T-cell (primary cell): ENCODE data around the gene LPAR5. TPM values are rescaled to one million over a fixed set of nuclear protein-coding genes. Genes with fewer than 3 reads are reported as not detected.

ENCODE experiments used
- ATAC-seq, 4 experiments: fragments of 200-7000 bp in 3 of 4; fragments of 150-1000 bp in 1 of 4; cut with Tn5 transposase; replicated peaks in 1 of 4; 1 replicate in 3 of 4; 2 replicates in 1 of 4; pipeline ENCODE4 v1.10.0; 2021; ENCODE audit warnings: moderate library complexity in 3 of 4, mild to moderate bottlenecking in 2 of 4, moderate number of reproducible peaks in 1 of 4
- CTCF ChIA-PET, 2 donors: fragments of 300-600 bp; sonication (Branson Sonifier 250); formaldehyde crosslinking; loops; one replicate each; lab custom pipeline; 2022; ENCODE audit warnings: antibody characterized with exemption in 2 of 2; lab: Charles Lee
- POLR2A ChIA-PET, 2 donors: fragments of 300-600 bp; sonication (Branson Sonifier 250); formaldehyde crosslinking; loops; one replicate each; lab custom pipeline; 2022; ENCODE audit warnings: antibody characterized with exemption in 2 of 2; lab: Charles Lee
- DNase-seq, 35 experiments: peaks; one replicate each; pipeline versions ENCODE4 v3.0.0 to v3.0.0-alpha.2; 2013 to 2023
- H3K27ac ChIP-seq: one replicate; pipeline ENCODE4 v1.5.1; 2013; ENCODE audit warnings: low read length
- H3K27me3 ChIP-seq, 2 experiments: replicated peaks in 1 of 2; 1 replicate in 1 of 2; 2 replicates in 1 of 2; pipeline versions ENCODE4 v1.6.1 to v1.7.0; 2013; ENCODE audit warnings: low read length in 1 of 2, mixed read lengths in 1 of 2; ENCODE audit not compliant: control insufficient read depth in 2 of 2, insufficient read depth in 2 of 2; ENCODE audit errors: extremely low read depth in 1 of 2
- H3K36me3 ChIP-seq, 2 donors: 1 replicate in 1 of 2; 2 replicates in 1 of 2; pipeline versions ENCODE4 v1.6.1 to v1.7.0; 2013; ENCODE audit warnings: low read length in 1 of 2; ENCODE audit not compliant: control insufficient read depth in 2 of 2, insufficient read depth in 1 of 2; ENCODE audit errors: extremely low read depth in 1 of 2
- H3K4me1 ChIP-seq, 2 experiments: 1 replicate in 1 of 2; 2 replicates in 1 of 2; pipeline versions ENCODE4 v1.6.1 to v1.7.0; 2013; ENCODE audit warnings: low read length in 2 of 2, mixed read lengths in 1 of 2; ENCODE audit not compliant: insufficient read depth in 2 of 2, control insufficient read depth in 1 of 2; ENCODE audit errors: extremely low read depth in 1 of 2
- H3K4me3 ChIP-seq, 2 donors: 1 replicate in 1 of 2; 2 replicates in 1 of 2; pipeline versions ENCODE4 v1.5.1 to v1.7.0; 2013; ENCODE audit warnings: mild to moderate bottlenecking in 2 of 2, low read length in 1 of 2, moderate library complexity in 1 of 2; ENCODE audit not compliant: control insufficient read depth in 1 of 2; ENCODE audit errors: extremely low read depth in 1 of 2
- H3K9me3 ChIP-seq: 2 replicates; pipeline ENCODE4 v1.7.0; 2013
- H3K27ac Mint-ChIP-seq, 2 donors: one replicate each; pipeline ENCODE4 v1.8.0; 2020 to 2021; ENCODE audit warnings: mild to moderate bottlenecking in 2 of 2, mixed read lengths in 2 of 2
- H3K27me3 Mint-ChIP-seq, 2 donors: one replicate each; pipeline ENCODE4 v1.8.0; 2021 to 2022; ENCODE audit warnings: mixed read lengths in 2 of 2
- H3K36me3 Mint-ChIP-seq: one replicate; pipeline ENCODE4 v1.8.0; 2021; ENCODE audit warnings: mixed read lengths
- H3K4me1 Mint-ChIP-seq, 3 donors: one replicate each; pipeline ENCODE4 v1.8.0; 2020 to 2022; ENCODE audit warnings: mixed read lengths in 3 of 3, mild to moderate bottlenecking in 1 of 3
- H3K4me3 Mint-ChIP-seq, 3 donors: one replicate each; pipeline ENCODE4 v1.8.0; 2020 to 2022; ENCODE audit warnings: mild to moderate bottlenecking in 3 of 3, mixed read lengths in 3 of 3, moderate library complexity in 3 of 3
- H3K9me3 Mint-ChIP-seq, 3 donors: one replicate each; pipeline ENCODE4 v1.8.0; 2020 to 2022; ENCODE audit warnings: mixed read lengths in 3 of 3
- WGBS: methylation state at CpG from one replicate; pipeline ENCODE4 v1.1.5; 2013; ENCODE audit warnings: missing lambda C conversion rate; ENCODE audit not compliant: insufficient coverage; 5-methylcytosine and 5-hydroxymethylcytosine counted together
- total RNA-seq, 35 experiments: library from RNA in 6 of 35; stranded (reverse) in 6 of 35; fragments of 120-200 nt in 1 of 35; gene quantifications; one replicate each; pipeline versions ENCODE4 v1.2.1 to v1.2.4 and lab custom pipeline; 2013 to 2026

LPAR5 gene
- total RNA-seq, 5 donors from 2014 or later (not counting 1 experiment from before 2014, with no cell fraction given) = 5.8 to 16.0 (median 14.9) TPM

GRCh38 chr12:6650832-6651231, 15.1 kb upstream of the LPAR5 start:
- POLR2A ChIA-PET = no interaction called here
- Histone ChIP-seq H3K36me3 (peaks cover 12 to 58% of the 10 kb centered on the region in 2 donors), H3K4me3 (no peak overlapping the region), H3K27ac (no peak overlapping the region), H3K9me3 (no peaks in the 10 kb centered on the region), H3K27me3 (peaks cover 0 to 10% of the 10 kb centered on the region in 2 experiments), H3K4me1 (peaks cover 0 to 13% of the 10 kb centered on the region in 2 experiments)
- H3K9me3 Mint-ChIP-seq = no peaks in the 10 kb centered on the region
- ATAC-seq (no peak), DNase-seq (no peak)
- peaks cover 50% of the 10 kb centered on the region for H3K36me3 Mint-ChIP-seq
- no peaks in the 10 kb centered on the region for H3K27me3 Mint-ChIP-seq
- H3K27ac Mint-ChIP-seq = no peak overlapping the region
- CTCF ChIA-PET = no interaction called here
- WGBS = no CpG with 5 or more reads among the region's 8 CpGs
- H3K4me3 Mint-ChIP-seq = no peak overlapping the region
- H3K4me1 Mint-ChIP-seq = peaks cover 10 to 22% (median 10%) of the 10 kb centered on the region in 3 donors

- Mint-ChIP-seq H3K36me3 (peaks cover 41% of the 10 kb centered on the region), H3K9me3 (peaks cover 0 to 14% (median 4%) of the 10 kb centered on the region in 3 donors), H3K4me3 (peak within 1 kb of the TSS; percentile 63 to 83 (median 64)), H3K27ac (peak within 1 kb of the TSS; percentile 4 to 49), H3K27me3 (no peaks in the 10 kb centered on the region), H3K4me1 (peaks cover 10 to 25% (median 16%) of the 10 kb centered on the region in 3 donors)
- CTCF ChIA-PET = no interaction called here
- POLR2A ChIA-PET = no interaction called here
- peak in 9 of 35 experiments; percentile 7 to 47 (median 18) for DNase-seq
- H3K27me3 ChIP-seq = peaks cover 0 to 10% of the 10 kb centered on the region in 2 experiments
- WGBS = 10% methylated on average over 34 of the region's 38 CpGs
- peaks cover 3% of the 10 kb centered on the region for H3K9me3 ChIP-seq
- H3K36me3 ChIP-seq = peaks cover 6 to 28% of the 10 kb centered on the region in 2 donors
- peak within 1 kb of the TSS; percentile 34 to 42 for H3K4me3 ChIP-seq
- peaks cover 0 to 13% of the 10 kb centered on the region in 2 experiments for H3K4me1 ChIP-seq
- peak; percentile 52 to 85 (median 79) for ATAC-seq
- H3K27ac ChIP-seq = no peak within 1 kb of the TSS
Observed at GRCh38 chr12:6647083-6647604, 11.4 kb upstream of the LPAR5 start, which contains the start of gene ACRBP. Gene ACRBP (minus strand): TSS chr12:6647432. CDS start chr12:6647366, 66 bp downstream.

GRCh38 chr12:6646276-6647082, 10.7 kb upstream of the LPAR5 start:
- Mint-ChIP-seq H3K4me3 (peak overlapping the region; percentile 63 to 83 (median 64)), H3K4me1 (peaks cover 10 to 25% (median 16%) of the 10 kb centered on the region in 3 donors), H3K9me3 (peaks cover 0 to 14% (median 4%) of the 10 kb centered on the region in 3 donors), H3K27me3 (no peaks in the 10 kb centered on the region), H3K36me3 (peaks cover 37% of the 10 kb centered on the region), H3K27ac (peak overlapping the region; percentile 4 to 49)
- Histone ChIP-seq H3K4me1 (peaks cover 0 to 13% of the 10 kb centered on the region in 2 experiments), H3K27ac (no peak overlapping the region), H3K27me3 (peaks cover 0 to 10% of the 10 kb centered on the region in 2 experiments), H3K4me3 (peak overlapping the region in 1 of 2 donors; percentile 34), H3K9me3 (peaks cover 3% of the 10 kb centered on the region), H3K36me3 (peaks cover 6 to 23% of the 10 kb centered on the region in 2 donors)
- CTCF ChIA-PET = interaction anchor here in 1 of 2 donors (0.7 kb wide), 1 partner anchor 326 kb away, joined by 5 read pairs; no protein-coding TSS in a partner anchor
- DNase-seq (no peak), ATAC-seq (peak in 2 of 4 experiments; percentile 20 to 28)
- WGBS = 82% methylated on average over 26 of the region's 28 CpGs
- POLR2A ChIA-PET = no interaction called here

- Mint-ChIP-seq H3K27me3 (no peaks in the 10 kb centered on the region), H3K4me3 (no peak overlapping the region), H3K9me3 (peaks cover 0 to 14% (median 4%) of the 10 kb centered on the region in 3 donors), H3K4me1 (peaks cover 10 to 25% (median 16%) of the 10 kb centered on the region in 3 donors), H3K27ac (peak overlapping the region in 1 of 2 donors; percentile 64), H3K36me3 (peaks cover 27% of the 10 kb centered on the region)
- no CpG with 5 or more reads among the region's 5 CpGs for WGBS
- H3K4me3 ChIP-seq = no peak overlapping the region
- DNase-seq (peak in 1 of 35 experiments; percentile 27), ATAC-seq (no peak)
- POLR2A ChIA-PET = interaction anchor here (0.6 to 0.9 kb wide), 2 partner anchors 13 to 37 kb away, joined by 4 to 16 read pairs; no protein-coding TSS in a partner anchor
- no peak overlapping the region for H3K27ac ChIP-seq
- H3K36me3 ChIP-seq = peaks cover 4 to 8% of the 10 kb centered on the region in 2 donors
- peaks cover 0 to 13% of the 10 kb centered on the region in 2 experiments for H3K4me1 ChIP-seq
- H3K27me3 ChIP-seq = peaks cover 0 to 10% of the 10 kb centered on the region in 2 experiments
- CTCF ChIA-PET = interaction anchor here in 1 of 2 donors (0.5 kb wide), 1 partner anchor 24 kb away, joined by 9 read pairs; no protein-coding TSS in a partner anchor
- H3K9me3 ChIP-seq = peaks cover 3% of the 10 kb centered on the region
Observed at GRCh38 chr12:6644903-6645302, 9.1 kb upstream of the LPAR5 start.

GRCh38 chr12:6644257-6644596, 8.5 kb upstream of the LPAR5 start:
- H3K9me3 ChIP-seq = peaks cover 3% of the 10 kb centered on the region
- Mint-ChIP-seq H3K4me3 (no peak overlapping the region), H3K36me3 (peaks cover 27% of the 10 kb centered on the region), H3K27ac (peak overlapping the region in 1 of 2 donors; percentile 29), H3K27me3 (no peaks in the 10 kb centered on the region), H3K4me1 (peaks cover 10 to 25% (median 16%) of the 10 kb centered on the region in 3 donors), H3K9me3 (peaks cover 0 to 14% (median 4%) of the 10 kb centered on the region in 3 donors)
- no peak overlapping the region for H3K27ac ChIP-seq
- no peak for ATAC-seq
- DNase-seq = no peak
- 60% methylated on average over 2 of the region's 6 CpGs for WGBS
- H3K36me3 ChIP-seq = peaks cover 4 to 7% of the 10 kb centered on the region in 2 donors
- peaks cover 0 to 13% of the 10 kb centered on the region in 2 experiments for H3K4me1 ChIP-seq
- ChIA-PET CTCF (interaction anchor here in 1 of 2 donors (0.5 kb wide), 1 partner anchor 25 kb away, joined by 9 read pairs; no protein-coding TSS in a partner anchor), POLR2A (interaction anchor here in 1 of 2 donors (0.9 kb wide), 1 partner anchor 12 kb away, joined by 4 read pairs; no protein-coding TSS in a partner anchor)
- peaks cover 0 to 10% of the 10 kb centered on the region in 2 experiments for H3K27me3 ChIP-seq
- no peak overlapping the region for H3K4me3 ChIP-seq
